Ishikawa (cell line): ENCODE measurements around the gene FLYWCH2.

Source experiments
- CEBPB ChIP-seq: IDR thresholded peaks from 2 replicates; pipeline ENCODE4 v1.6.1; 2012
- CREB1 ChIP-seq: IDR thresholded peaks from 2 replicates; pipeline ENCODE4 v1.6.1; 2012; ENCODE audit warnings: low read depth
- EGR1 ChIP-seq: IDR thresholded peaks from 2 replicates; pipeline ENCODE4 v1.6.1; 2012
- EP300 ChIP-seq: IDR thresholded peaks from 2 replicates; pipeline ENCODE4 v1.6.1; 2012; ENCODE audit warnings: borderline replicate concordance
- FOXM1 ChIP-seq: IDR thresholded peaks from 2 replicates; pipeline ENCODE4 v1.6.1; 2012; ENCODE audit warnings: low read depth, borderline replicate concordance
- MAX ChIP-seq: IDR thresholded peaks from 2 replicates; pipeline ENCODE4 v1.6.1; 2012
- NFIC ChIP-seq: IDR thresholded peaks from 2 replicates; pipeline ENCODE4 v1.6.1; 2012
- RAD21 ChIP-seq: IDR thresholded peaks from 2 replicates; pipeline ENCODE4 v1.6.1; 2012; ENCODE audit warnings: low read depth
- REST ChIP-seq: IDR thresholded peaks from 2 replicates; pipeline ENCODE4 v1.6.1; 2012; ENCODE audit warnings: low read depth, mild to moderate bottlenecking
- TAF1 ChIP-seq: IDR thresholded peaks from 2 replicates; pipeline ENCODE4 v1.6.1; 2012; ENCODE audit warnings: low read depth, mild to moderate bottlenecking
- TCF12 ChIP-seq: IDR thresholded peaks from 2 replicates; pipeline ENCODE4 v1.6.1; 2012; ENCODE audit warnings: low read depth
- TEAD4 ChIP-seq: IDR thresholded peaks from 2 replicates; pipeline ENCODE4 v1.6.1; 2012
- USF1 ChIP-seq: IDR thresholded peaks from 2 replicates; pipeline ENCODE4 v1.6.1; 2012
- YY1 ChIP-seq: IDR thresholded peaks from 2 replicates; pipeline ENCODE4 v1.6.1; 2012; ENCODE audit warnings: low read depth
- ZBTB7A ChIP-seq: IDR thresholded peaks from 2 replicates; pipeline ENCODE4 v1.6.1; 2012; ENCODE audit warnings: low read depth

Gene FLYWCH2

GRCh38 chr16:2856686-2857450 is 26.1 kb upstream of the FLYWCH2 start:
- TF ChIP-seq ZBTB7A: peak; percentile 91
- TF ChIP-seq EGR1: no peak

- TF ChIP-seq MAX: 0 out of 2 replicates have a peak, but pooled peaks have one; percentile 19
- TF ChIP-seq TEAD4: peak; percentile 96
- peak; percentile 85 for TF ChIP-seq TCF12
- TF ChIP-seq FOXM1: no peak; the same call in 1 of the 2 replicates
- peak; percentile 71; the same call in 1 of the 2 replicates for TF ChIP-seq EP300
- TF ChIP-seq USF1: peak; percentile 36; the same call in 1 of the 2 replicates
- TF ChIP-seq NFIC: peak; percentile 48; the same call in 1 of the 2 replicates
- TF ChIP-seq CREB1: no peak; the same call in 1 of the 2 replicates
- TF ChIP-seq RAD21: no peak
Measured at GRCh38 chr16:2857451-2858244, 25.4 kb upstream of the FLYWCH2 start, which contains the start of gene PRSS22. TSS of gene PRSS22 (minus strand) at chr16:2858170. CDS start at chr16:2858104, 66 bp downstream.

- TF ChIP-seq TAF1 (no peak), NFIC (no peak), TEAD4 (no peak), EGR1 (no peak), FOXM1 (0 out of 2 replicates have a peak, but pooled peaks have one; percentile 46), RAD21 (no peak), EP300 (no peak; the same call in none of the 2 replicates), ZBTB7A (peak; percentile 93; the same call in 1 of the 2 replicates), REST (no peak), MAX (no peak; the same call in 1 of the 2 replicates), CREB1 (peak; percentile 24; the same call in 1 of the 2 replicates), CEBPB (no peak), YY1 (no peak), TCF12 (no peak), USF1 (peak; percentile 65; the same call in 1 of the 2 replicates)
Measured at GRCh38 chr16:2858245-2859025, 24.6 kb upstream of the FLYWCH2 start.

GRCh38 chr16:2859686-2860265 is 23.2 kb upstream of the FLYWCH2 start:
- no peak for TF ChIP-seq REST
- no peak for TF ChIP-seq NFIC
- no peak for TF ChIP-seq ZBTB7A
- no peak for TF ChIP-seq CREB1
- TF ChIP-seq TAF1: no peak
- TF ChIP-seq USF1: no peak
- TF ChIP-seq MAX: no peak
- TF ChIP-seq CEBPB: no peak
- no peak for TF ChIP-seq FOXM1
- no peak for TF ChIP-seq RAD21
